HG02610 (cell line): ENCODE measurements around the gene FICD.
"Not testable (repeated sequence)": the region's sequence is repeated elsewhere in the genome, so short reads cannot be mapped to it uniquely, and the experiment has no call there.

Experiments
- ATAC-seq: cut with Tn5 transposase; IDR thresholded peaks from one replicate; pipeline ENCODE4 v1.9.1; 2021; ENCODE audit warnings: mild to moderate bottlenecking, moderate library complexity; ENCODE audit not compliant: unreplicated experiment

FICD gene

GRCh38 chr12:108514973-108515814 lies at the start of gene FICD:
Gene FICD (plus strand): TSS chr12:108515277. CDS start chr12:108516973, 1,696 bp downstream.
- peak; percentile 80 for ATAC-seq

- ATAC-seq = no peak
Measured at GRCh38 chr12:108465417-108465816, 49.7 kb upstream of the FICD start.

DNA sequence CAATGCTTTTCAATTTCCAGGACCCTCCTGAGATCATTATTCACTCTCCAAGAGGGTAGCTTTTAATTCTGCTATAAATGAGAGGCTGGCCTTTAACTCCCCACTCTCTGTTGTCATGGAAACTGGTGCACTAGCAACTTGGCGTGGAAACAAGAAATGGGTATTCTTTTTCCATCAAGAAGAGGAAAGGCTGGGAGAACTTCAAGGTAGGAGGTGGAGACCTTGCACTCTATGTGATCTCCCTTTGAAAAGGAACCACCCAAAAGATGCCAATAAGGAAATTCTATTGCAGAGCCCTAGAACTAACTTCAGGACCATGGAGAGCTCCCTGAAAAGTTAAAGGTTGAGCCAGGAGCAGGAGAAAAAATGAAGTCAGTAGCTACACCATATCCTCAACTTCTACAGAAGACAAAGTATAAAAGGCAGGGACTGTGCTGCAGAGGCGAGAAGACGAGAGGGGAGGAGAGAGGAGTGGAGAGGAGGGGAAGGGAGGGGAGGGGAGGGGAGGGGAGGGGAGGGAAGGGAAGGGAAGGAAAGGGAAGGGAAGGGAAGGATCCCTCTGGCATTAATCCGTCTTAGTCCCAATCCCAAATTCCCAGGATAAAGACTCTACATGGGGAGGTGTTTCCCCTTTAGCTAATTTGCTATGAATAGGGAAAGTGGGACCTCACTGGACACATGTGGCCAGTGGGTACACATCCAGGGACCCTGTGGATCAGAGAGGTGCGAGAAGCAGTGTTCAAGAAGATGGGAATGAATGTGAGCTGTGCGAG lies 46.7 kb upstream of the FICD start:
- ATAC-seq = no peak

- ATAC-seq = no peak
Measured at GRCh38 chr12:108473400-108474055, 41.5 kb upstream of the FICD start.

- ATAC-seq = no peak
Measured at GRCh38 chr12:108475396-108475795, 39.7 kb upstream of the FICD start.

- ATAC-seq = no peak
Measured at GRCh38 chr12:108477055-108477880, 37.8 kb upstream of the FICD start.

GRCh38 chr12:108477881-108478259 lies 37.2 kb upstream of the FICD start:
- ATAC-seq = no peak

DNA sequence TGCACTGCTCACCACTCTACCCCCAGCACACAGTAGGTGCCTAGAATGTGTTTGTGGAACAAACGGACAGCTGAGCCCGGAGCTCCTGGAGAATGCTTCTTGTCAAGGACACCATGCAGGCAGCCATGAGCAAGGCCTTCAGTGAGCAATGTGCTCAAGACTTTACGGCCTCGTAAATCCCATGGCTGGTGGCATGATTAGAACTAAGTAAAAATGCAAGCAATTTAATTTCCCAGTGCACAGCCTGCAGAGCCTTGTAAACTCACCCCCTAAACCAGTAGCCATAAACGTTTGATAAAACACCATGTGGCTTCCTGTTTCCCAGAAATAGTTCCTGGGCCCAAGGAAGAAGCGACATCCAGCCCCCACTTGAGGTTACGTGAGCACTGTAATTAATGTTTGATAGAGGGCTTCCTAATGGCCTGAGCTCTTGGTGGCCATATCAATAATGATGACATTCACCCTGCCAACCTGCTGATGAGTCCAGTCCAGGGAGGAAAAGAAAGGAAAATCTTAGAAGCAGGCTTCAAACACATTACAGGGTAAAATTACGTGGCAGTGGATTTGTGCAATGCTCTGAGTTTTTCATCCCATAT lies 36.4 kb upstream of the FICD start:
- ATAC-seq = no peak

GRCh38 chr12:108479364-108480070 lies 35.6 kb upstream of the FICD start:
- peak; percentile 81 for ATAC-seq

DNA sequence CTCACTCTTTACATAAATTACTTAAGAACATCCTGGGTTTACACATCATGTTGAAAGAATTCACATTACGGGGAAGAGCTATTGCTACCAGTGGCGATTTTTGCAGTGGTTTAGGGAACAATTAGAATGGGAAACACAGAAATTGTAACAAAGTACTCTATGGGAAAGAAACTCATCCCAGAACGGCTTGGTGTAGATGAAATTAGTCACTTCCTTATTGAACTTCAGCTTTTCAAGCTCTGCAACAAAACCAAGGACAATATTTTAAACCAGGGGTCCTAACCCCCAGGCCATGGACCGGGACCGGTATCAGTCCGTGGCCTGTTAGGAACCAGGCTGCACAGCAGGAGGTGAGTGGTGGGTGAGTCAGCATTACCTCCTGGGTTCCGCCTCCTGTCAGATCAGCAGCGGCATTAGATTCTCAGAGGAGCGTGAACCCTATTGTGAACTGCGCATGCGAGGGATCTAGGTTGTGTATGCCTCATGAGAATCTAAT lies 32.3 kb upstream of the FICD start:
- ATAC-seq = no peak

DNA sequence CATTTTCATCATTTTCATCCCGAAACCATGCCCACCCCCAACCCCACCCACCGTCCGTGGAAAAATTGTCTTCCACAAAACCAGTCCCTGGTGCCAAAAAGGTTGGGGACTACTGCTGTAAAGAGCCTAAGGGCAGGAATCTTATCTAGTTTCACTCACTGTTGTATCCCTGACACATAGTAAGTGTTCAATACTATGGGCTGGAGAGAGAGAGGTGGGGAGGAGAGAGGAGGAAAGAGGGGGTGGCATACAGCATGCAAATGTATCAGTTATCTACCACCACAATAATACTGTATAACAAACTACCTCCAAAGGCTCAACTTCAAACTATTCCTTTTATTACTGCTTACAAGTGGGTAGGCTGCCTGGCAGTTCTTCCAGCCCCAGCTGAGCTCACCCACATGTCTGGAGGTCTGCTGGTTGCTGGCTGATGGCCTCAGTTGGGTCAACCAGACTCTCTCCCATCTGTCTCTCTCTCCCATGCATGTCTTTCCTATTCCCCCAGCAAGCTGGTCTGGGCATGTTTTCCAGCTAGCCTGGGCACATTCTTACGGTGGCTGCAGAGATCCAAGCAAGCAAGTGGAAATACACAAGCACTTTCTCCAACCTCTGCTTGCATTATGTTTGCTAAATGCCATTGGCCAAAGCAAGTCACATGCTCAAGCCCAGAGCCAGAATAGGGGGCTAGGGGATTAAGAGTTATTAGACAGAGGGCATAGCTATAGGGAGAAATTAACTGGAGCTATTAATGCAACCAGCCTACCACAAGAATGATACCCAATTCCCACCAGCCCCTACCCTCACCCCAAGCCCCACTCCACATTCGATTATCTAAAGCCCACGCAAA lies 31.6 kb upstream of the FICD start:
- no peak for ATAC-seq

DNA sequence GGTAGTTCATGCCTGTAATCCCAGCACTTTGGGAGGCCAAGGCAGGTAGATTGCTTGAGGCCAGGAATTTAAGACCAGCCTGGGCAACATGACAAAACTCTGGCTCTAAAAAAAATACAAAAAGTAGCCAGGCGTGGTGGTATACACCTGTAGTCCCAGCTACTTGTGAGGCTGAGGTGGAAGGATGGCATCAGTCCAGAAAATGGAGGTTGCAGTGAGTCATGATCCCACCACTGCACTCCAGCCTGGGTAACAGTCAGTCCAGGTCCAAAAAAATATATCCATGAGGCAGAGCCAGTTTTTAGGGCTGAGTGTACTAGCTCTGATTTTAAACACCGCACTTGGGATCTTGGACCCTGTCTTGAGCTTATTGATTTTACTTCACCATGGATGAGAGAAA lies 30.6 kb upstream of the FICD start:
- no peak for ATAC-seq

DNA sequence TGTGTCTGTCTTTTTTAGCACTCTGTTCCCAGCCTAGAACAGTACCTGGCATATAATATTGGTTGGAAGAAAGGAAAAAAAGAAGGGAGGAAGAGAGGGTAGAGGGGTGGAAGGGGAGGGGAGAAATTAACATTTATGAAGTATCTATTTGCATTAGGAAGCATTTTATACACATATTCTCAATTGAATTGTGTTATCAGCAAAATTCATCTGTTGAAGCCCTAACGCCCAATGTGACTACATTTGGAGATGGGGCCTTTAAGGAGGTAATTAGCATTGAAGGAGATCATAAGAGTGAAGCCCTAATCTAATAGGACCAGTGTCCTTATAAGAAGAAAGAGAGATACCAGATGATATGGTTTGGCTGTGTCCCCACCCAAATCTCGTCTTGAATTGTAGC lies 30.2 kb upstream of the FICD start:
- no peak for ATAC-seq

GRCh38 chr12:108485371-108485770 lies 29.7 kb upstream of the FICD start:
- ATAC-seq = not testable (repeated sequence)

- not testable (repeated sequence) for ATAC-seq
Measured at GRCh38 chr12:108487029-108487428, 28.0 kb upstream of the FICD start.

DNA sequence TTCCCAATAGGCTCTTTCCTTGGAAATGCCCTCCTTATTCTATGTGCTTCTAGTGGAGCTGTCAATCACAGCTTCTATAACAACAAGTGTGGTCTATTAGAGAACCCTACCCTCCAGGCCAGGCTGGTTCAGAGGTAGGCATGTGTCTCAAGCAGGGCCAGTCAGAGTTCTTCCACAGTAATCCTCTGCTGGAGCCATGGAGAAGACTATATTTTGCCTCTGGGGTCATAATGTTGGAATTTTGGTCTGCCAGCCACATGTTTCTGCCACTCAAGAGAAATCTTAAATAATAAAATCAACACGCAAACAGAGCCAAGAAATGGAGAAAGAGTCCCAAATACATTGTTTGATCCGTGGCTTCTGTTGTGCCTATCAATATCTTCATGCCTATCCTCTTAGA lies 23.8 kb upstream of the FICD start:
- no peak for ATAC-seq

GRCh38 chr12:108495054-108495453 lies 20.0 kb upstream of the FICD start:
- ATAC-seq = no peak

- no peak for ATAC-seq
Measured at GRCh38 chr12:108495823-108496579, 19.1 kb upstream of the FICD start.
